ENCODE measurements around the gene EME1.

DNA sequence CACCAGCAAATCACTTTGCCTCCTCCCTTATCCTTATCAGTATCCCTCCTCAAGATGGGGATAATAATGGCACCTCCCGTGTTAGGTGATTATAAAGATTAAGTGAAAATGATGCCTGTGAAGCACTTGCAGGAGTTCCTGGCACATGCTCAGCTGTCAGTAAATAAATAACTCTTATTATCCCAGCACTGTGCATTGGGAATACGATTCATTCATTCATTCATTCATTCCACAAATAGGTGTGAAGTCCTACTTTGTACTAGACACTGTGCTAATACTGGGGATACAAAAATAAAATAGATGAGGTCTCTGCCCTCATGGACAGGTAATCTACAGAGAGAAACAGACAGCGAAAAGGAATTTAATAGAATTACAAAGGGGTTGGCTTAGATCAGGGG lies 25.1 kb upstream of the EME1 start:
- TF ChIP-seq, protein P1, sequence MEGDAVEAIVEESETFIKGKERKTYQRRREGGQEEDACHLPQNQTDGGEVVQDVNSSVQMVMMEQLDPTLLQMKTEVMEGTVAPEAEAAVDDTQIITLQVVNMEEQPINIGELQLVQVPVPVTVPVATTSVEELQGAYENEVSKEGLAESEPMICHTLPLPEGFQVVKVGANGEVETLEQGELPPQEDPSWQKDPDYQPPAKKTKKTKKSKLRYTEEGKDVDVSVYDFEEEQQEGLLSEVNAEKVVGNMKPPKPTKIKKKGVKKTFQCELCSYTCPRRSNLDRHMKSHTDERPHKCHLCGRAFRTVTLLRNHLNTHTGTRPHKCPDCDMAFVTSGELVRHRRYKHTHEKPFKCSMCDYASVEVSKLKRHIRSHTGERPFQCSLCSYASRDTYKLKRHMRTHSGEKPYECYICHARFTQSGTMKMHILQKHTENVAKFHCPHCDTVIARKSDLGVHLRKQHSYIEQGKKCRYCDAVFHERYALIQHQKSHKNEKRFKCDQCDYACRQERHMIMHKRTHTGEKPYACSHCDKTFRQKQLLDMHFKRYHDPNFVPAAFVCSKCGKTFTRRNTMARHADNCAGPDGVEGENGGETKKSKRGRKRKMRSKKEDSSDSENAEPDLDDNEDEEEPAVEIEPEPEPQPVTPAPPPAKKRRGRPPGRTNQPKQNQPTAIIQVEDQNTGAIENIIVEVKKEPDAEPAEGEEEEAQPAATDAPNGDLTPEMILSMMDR (conservative IDR thresholded peaks at IDR 0.05; ENCODE audit: low read depth, low read length) = no peak
- no peak for TF ChIP-seq EZH2 (IDR thresholded peaks at IDR 0.05; ENCODE audit: borderline replicate concordance, low read depth, low read length, poor library complexity, severe bottlenecking)

Data from A673 (cell line).